Chondrocyte (in vitro differentiated cells): ENCODE results near the gene ENAM. TPM values are rescaled to one million over a fixed set of nuclear protein-coding genes. Genes with fewer than 3 reads are reported as not detected.

Source experiments
- DNase-seq: peaks from one replicate; pipeline ENCODE4 v3.0.0; 2021; ENCODE audit warnings: mixed read lengths, low spot score
- H3K27ac Mint-ChIP-seq: one replicate; pipeline ENCODE4 v1.8.0; 2021; ENCODE audit warnings: mild to moderate bottlenecking, moderate library complexity, mixed read lengths; ENCODE audit not compliant: unreplicated experiment
- H3K27me3 Mint-ChIP-seq: 2 replicates; pipeline ENCODE4 v1.8.0; 2021; ENCODE audit warnings: low read depth, mixed read lengths
- H3K36me3 Mint-ChIP-seq: 2 replicates; pipeline ENCODE4 v1.8.0; 2021; ENCODE audit warnings: low read depth, mixed read lengths
- H3K4me1 Mint-ChIP-seq: 2 replicates; pipeline ENCODE4 v1.8.0; 2021; ENCODE audit warnings: low read depth, mild to moderate bottlenecking, mixed read lengths
- H3K4me3 Mint-ChIP-seq: one replicate; pipeline ENCODE4 v1.8.0; 2021; ENCODE audit warnings: mild to moderate bottlenecking, moderate library complexity, mixed read lengths; ENCODE audit not compliant: unreplicated experiment
- H3K9me3 Mint-ChIP-seq: 2 replicates; pipeline ENCODE4 v1.8.0; 2021; ENCODE audit warnings: low read depth, mixed read lengths
- CTCF ChIP-seq: fragments of 200-600 bp; sonication (generic); IDR thresholded peaks from 2 replicates; pipeline ENCODE4 v1.5.0; 2021; ENCODE audit warnings: antibody characterized with exemption, mild to moderate bottlenecking, moderate library complexity
- total RNA-seq: library from RNA; stranded (reverse); gene quantifications from 3 replicates; pipeline ENCODE4 v1.2.1, GENCODE V29; 2021

The ENAM gene
- total RNA-seq, 1 donor from 2014 or later: not detected

GRCh38 chr4:70603856-70604255 lies 24.7 kb upstream of the ENAM start:
- no peak overlapping the region for H3K4me3 Mint-ChIP-seq
- H3K27me3 Mint-ChIP-seq: peaks cover 40% of the 10 kb centered on the region
- no peak for TF ChIP-seq CTCF
- H3K4me1 Mint-ChIP-seq: no peaks in the 10 kb centered on the region
- DNase-seq: no peak
- H3K36me3 Mint-ChIP-seq: no peaks in the 10 kb centered on the region
- H3K27ac Mint-ChIP-seq: peak overlapping the region; percentile 5
- H3K9me3 Mint-ChIP-seq: no peaks in the 10 kb centered on the region

GRCh38 chr4:70606459-70606858 lies 22.1 kb upstream of the ENAM start:
- TF ChIP-seq CTCF: no peak
- Mint-ChIP-seq H3K9me3 (no peaks in the 10 kb centered on the region), H3K4me1 (no peaks in the 10 kb centered on the region), H3K36me3 (no peaks in the 10 kb centered on the region), H3K27ac (no peak overlapping the region), H3K4me3 (no peak overlapping the region), H3K27me3 (peaks cover 34% of the 10 kb centered on the region)
- no peak for DNase-seq

DNA sequence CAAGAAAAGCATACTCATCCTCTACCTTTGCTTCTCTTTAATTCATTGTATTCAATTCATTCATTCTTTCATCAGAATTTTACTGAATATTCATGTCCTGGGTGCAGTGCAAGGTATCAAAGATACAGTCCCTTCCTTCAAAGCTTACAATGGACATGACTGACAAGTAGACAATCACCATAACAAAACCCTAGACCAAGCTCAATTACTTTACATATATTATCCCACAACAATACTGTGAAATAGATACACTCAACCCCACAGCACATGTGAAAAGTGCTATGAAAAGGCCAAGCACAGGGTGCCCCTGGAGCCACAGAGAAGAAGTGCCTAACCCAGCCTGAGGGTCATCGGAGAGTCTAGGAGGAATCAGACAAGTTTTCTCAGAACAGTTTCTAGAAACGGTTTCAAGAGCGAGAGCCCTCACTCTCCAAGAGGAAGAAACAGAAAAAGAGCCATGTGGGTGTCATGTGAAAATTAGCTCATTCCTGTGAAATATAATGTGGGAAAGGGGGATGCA lies 21.1 kb upstream of the ENAM start:
- Mint-ChIP-seq H3K4me3 (no peak overlapping the region), H3K4me1 (no peaks in the 10 kb centered on the region), H3K27me3 (peaks cover 36% of the 10 kb centered on the region), H3K36me3 (no peaks in the 10 kb centered on the region), H3K9me3 (no peaks in the 10 kb centered on the region), H3K27ac (no peak overlapping the region)
- DNase-seq: no peak
- TF ChIP-seq CTCF: no peak

GRCh38 chr4:70608324-70608723 lies 20.2 kb upstream of the ENAM start:
- Mint-ChIP-seq H3K27me3 (peaks cover 43% of the 10 kb centered on the region), H3K9me3 (no peaks in the 10 kb centered on the region), H3K27ac (no peak overlapping the region), H3K36me3 (no peaks in the 10 kb centered on the region), H3K4me3 (no peak overlapping the region), H3K4me1 (no peaks in the 10 kb centered on the region)
- no peak for TF ChIP-seq CTCF
- DNase-seq: no peak

DNA sequence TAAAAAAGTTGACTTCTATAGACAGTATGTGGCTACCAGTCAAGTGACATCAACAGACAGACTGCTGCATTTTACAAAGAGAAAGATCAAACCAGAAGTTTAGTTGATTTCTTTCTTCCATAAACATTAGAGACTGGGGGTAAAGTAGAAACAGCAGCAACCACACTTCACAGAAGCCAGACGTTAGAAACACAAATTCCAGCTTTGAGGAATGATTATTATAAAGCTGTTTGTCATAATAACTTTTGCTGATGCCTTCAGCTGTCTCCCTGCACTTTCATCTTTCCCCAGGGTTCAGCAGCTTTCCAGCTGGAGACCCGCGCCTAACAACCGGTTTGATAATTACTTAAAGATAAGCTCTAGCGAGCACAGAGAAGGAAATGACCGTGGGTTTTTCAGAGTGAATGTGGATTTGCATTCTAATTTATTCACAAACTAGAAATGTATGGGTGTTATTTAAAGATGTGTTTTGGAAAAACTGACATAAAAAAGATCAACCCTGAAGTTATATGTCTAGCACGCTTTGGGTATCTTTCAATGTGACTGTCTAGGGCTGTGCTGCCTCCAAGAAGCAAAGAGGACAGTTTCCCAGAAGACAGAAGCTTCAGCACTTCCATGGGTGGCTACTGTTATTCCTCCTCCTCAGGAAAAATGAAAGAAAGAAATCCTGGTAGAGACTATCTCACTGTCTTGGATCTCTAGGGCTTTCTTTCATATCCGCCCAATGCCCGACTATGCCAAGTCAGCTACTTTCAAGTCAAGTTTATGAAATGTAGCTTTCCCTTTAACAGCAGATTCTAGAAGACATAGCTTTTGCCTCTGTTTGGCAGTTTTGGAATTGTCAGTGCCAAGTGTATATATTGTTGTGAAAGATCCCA lies 15.0 kb upstream of the ENAM start:
- Mint-ChIP-seq H3K36me3 (no peaks in the 10 kb centered on the region), H3K4me1 (no peaks in the 10 kb centered on the region), H3K27me3 (peaks cover 44% of the 10 kb centered on the region), H3K27ac (no peak overlapping the region), H3K9me3 (no peaks in the 10 kb centered on the region), H3K4me3 (no peak overlapping the region)
- no peak for TF ChIP-seq CTCF
- DNase-seq: no peak
